RWPE2 (cell line): ENCODE data around the gene SPPL2B.

ENCODE experiments used
- ATAC-seq: fragments of 200-7000 bp; cut with Tn5 transposase; 3 replicates; pipeline ENCODE4 v1.9.1; 2021; ENCODE audit warnings: low read depth
- DNase-seq: peaks from one replicate; pipeline ENCODE4 v3.0.0-alpha.2; 2020; ENCODE audit warnings: low spot score
- H3K27ac ChIP-seq: fragments of 450-650 bp; 2 replicates; pipeline ENCODE4 v1.5.1; 2017; ENCODE audit warnings: mild to moderate bottlenecking; ENCODE audit not compliant: poor library complexity, severe bottlenecking
- H3K27me3 ChIP-seq: fragments of 250-450 bp; sonication (Bioruptor Pico); 2 replicates; pipeline ENCODE4 v1.5.1; 2021; ENCODE audit warnings: mild to moderate bottlenecking, moderate library complexity; ENCODE audit not compliant: insufficient read depth, poor library complexity, severe bottlenecking
- H3K36me3 ChIP-seq: fragments of 250-450 bp; sonication (Bioruptor Pico); 2 replicates; pipeline ENCODE4 v1.5.1; 2020; ENCODE audit warnings: low read depth, mild to moderate bottlenecking, moderate library complexity
- H3K4me1 ChIP-seq: fragments of 250-450 bp; sonication (Bioruptor Pico); 2 replicates; pipeline ENCODE4 v1.5.1; 2021; ENCODE audit warnings: mild to moderate bottlenecking, moderate library complexity; ENCODE audit not compliant: insufficient read depth, poor library complexity, severe bottlenecking
- H3K4me3 ChIP-seq: fragments of 250-450 bp; sonication (Bioruptor Pico); 2 replicates; pipeline ENCODE4 v1.5.1; 2021; ENCODE audit warnings: mild to moderate bottlenecking, moderate library complexity; ENCODE audit not compliant: severe bottlenecking
- H3K9me3 ChIP-seq: fragments of 250-450 bp; sonication (Bioruptor Pico); 2 replicates; pipeline ENCODE4 v1.5.1; 2021; ENCODE audit warnings: mild to moderate bottlenecking, moderate library complexity; ENCODE audit not compliant: severe bottlenecking
- CTCF ChIP-seq: fragments of 450-650 bp; IDR thresholded peaks from one replicate; pipeline ENCODE4 v1.5.1; 2017; ENCODE audit warnings: mild to moderate bottlenecking, moderate library complexity; ENCODE audit not compliant: poor library complexity, severe bottlenecking

The SPPL2B gene

GRCh38 chr19:2282862-2283237, 45.6 kb upstream of the SPPL2B start:
- DNase-seq: no peak
- Histone ChIP-seq H3K4me3 (no peak overlapping the region), H3K27ac (no peak overlapping the region), H3K4me1 (no peaks in the 10 kb centered on the region), H3K9me3 (no peaks in the 10 kb centered on the region), H3K27me3 (no peaks in the 10 kb centered on the region), H3K36me3 (no peaks in the 10 kb centered on the region)
- no peak for TF ChIP-seq CTCF
- ATAC-seq: no peak

DNA sequence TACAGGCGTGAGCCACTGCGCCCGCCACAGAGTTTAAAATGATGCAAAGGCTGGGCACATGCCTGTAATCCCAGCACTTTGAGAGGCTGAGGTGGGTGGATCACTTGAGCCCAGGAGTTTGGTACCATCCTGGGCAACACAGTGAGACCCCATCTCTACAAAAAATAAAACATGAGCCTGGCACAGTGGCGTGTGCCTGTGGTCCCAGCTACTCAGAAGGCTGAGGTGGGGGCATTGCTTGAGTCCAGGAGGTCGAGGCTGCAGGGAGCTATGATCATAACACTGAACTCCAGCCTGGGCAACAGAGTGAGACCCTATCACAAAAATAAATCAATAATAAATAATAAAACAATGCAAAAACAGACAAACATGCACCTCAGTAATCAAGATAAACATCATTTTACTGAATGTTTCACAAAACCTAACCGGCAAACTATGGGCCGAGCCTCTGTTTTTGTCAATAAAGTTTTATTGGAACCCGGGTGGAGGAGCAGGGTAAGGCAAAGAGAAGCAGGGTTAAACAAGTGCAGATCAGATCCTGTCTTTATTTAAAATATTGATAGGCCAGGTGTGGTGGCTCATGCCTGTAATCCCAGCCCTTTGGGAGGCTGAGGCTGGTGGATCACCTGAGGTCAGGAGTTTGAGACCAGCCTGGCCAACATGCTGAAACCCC, 44.5 kb upstream of the SPPL2B start:
- peaks cover 9% of the 10 kb centered on the region for H3K27me3 ChIP-seq
- no peak for DNase-seq
- TF ChIP-seq CTCF: no peak
- no peak overlapping the region for H3K4me3 ChIP-seq
- no peaks in the 10 kb centered on the region for H3K4me1 ChIP-seq
- ATAC-seq: no peak
- no peaks in the 10 kb centered on the region for H3K9me3 ChIP-seq
- H3K27ac ChIP-seq: no peak overlapping the region
- no peaks in the 10 kb centered on the region for H3K36me3 ChIP-seq

DNA sequence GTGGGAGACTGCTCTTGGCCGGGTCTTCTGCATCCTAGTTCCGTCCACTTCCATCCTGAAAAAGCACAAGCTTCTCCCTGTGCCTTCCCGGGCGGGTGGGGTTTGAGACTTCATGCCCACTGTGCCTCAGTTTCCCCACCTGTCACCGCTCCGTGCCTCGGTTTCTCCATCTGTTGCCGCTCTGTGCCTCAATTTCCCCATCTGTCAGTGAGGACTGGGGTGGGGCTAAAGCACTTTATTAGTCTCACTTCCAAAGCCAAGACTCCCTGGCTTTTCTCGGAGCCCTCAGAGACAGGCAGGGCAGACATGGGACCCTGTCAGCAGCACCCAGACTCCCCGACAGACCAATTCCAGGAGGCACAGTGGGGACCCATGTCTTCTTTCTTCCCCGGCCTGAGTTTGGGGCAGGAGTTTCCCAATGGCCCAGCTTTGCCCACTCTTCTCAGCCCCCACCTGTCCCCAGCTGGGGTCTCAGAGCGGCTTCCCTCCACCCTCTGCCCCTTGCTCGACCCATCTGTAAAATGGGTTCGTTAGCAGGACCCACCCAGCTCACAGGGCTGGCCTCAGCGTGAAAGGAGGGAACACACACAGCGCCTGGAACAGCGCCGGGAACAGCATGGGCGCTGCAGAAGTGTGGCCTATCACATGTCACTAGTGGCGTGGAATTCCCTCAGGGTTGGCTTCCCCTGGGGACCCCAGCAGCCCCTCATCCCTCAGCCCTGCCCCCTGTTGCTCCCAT, 41.9 kb upstream of the SPPL2B start:
- no peak for TF ChIP-seq CTCF
- DNase-seq (no peak), ATAC-seq (no peak)
- H3K4me1 ChIP-seq: no peaks in the 10 kb centered on the region
- H3K4me3 ChIP-seq: no peak overlapping the region
- no peak overlapping the region for H3K27ac ChIP-seq
- no peaks in the 10 kb centered on the region for H3K36me3 ChIP-seq
- H3K9me3 ChIP-seq: no peaks in the 10 kb centered on the region
- peaks cover 34% of the 10 kb centered on the region for H3K27me3 ChIP-seq

DNA sequence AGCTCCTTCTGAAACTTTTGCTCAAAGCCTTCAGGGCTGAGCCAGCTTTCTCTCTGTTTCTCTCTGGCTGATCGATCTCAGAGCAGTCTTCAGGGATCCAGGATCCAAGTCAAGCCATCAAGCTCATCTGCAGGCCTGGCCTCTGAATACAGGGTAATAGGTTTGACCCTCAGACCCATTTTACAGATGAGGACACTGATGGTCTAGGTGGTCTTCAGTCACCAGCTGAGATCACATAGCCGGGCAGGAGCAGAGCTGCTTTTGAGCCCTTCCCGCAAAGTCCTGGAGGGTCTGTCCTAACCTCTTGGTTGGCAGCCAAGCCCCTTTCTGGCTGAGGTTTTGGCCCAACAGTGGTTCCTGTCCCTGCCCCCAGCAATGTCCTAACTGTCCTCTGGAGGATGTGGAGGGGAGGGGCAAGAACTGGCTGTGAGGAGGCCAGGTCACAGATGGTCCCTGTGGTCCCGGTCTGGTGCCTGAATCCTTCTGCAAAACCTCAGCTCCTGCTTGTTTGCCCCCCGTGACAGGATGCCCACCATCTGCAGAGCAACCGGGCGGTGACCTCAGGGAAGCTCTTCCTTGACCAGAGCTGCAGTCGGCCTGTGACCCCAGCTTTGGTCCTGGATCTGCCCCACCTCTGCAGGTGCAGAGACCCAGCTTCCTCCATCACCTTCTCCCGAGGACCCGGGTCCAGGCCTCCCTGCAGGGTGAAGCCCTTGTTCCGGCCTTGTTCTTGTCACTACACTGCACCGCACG, 40.7 kb upstream of the SPPL2B start:
- Histone ChIP-seq H3K27me3 (peaks cover 38% of the 10 kb centered on the region), H3K36me3 (no peaks in the 10 kb centered on the region), H3K27ac (no peak overlapping the region), H3K4me3 (no peak overlapping the region), H3K4me1 (no peaks in the 10 kb centered on the region), H3K9me3 (no peaks in the 10 kb centered on the region)
- ATAC-seq (no peak), DNase-seq (no peak)
- no peak for TF ChIP-seq CTCF
